Astrocyte of the spinal cord (primary cell): Measurements from ENCODE around the gene NTN1.

Experiments
- DNase-seq: peaks from one replicate; pipeline ENCODE4 v3.0.0; 2011; ENCODE audit warnings: low read depth, low spot score
- H3K4me3 ChIP-seq: 2 replicates; pipeline ENCODE4 v1.5.1; 2011; ENCODE audit warnings: low read depth, mild to moderate bottlenecking, low read length, moderate library complexity
- CTCF ChIP-seq: IDR thresholded peaks from 2 replicates; pipeline ENCODE4 v1.5.1; 2012; ENCODE audit warnings: low read depth, mild to moderate bottlenecking, low read length, inconsistent platforms
- in situ Hi-C: cut with HindIII; loops from 2 replicates; pipeline ENCODE4 v1.10.0; 2017; ENCODE audit warnings: low sequenced_read_pairs

Gene NTN1

GRCh38 chr17:9018726-9019125, 2.6 kb upstream of the NTN1 start:
- H3K4me3 ChIP-seq = no peak overlapping the region
- DNase-seq = no peak
- no peak for TF ChIP-seq CTCF
- in situ Hi-C loops = no loop called here

GRCh38 chr17:9020096-9020823, 1.1 kb upstream of the NTN1 start:
- no peak for DNase-seq
- in situ Hi-C loops = no loop called here
- no peak overlapping the region for H3K4me3 ChIP-seq
- TF ChIP-seq CTCF = no peak

GRCh38 chr17:9020824-9021157, 519 bp upstream of the NTN1 start:
- H3K4me3 ChIP-seq = peak overlapping the region; percentile 44

GRCh38 chr17:9021992-9022572, 772 bp downstream of the NTN1 start:
- DNase-seq = no peak
- in situ Hi-C loops = no loop called here
- TF ChIP-seq CTCF = no peak
- peak overlapping the region; percentile 37 for H3K4me3 ChIP-seq

More at GRCh38 chr17:9020824-9021157, 519 bp upstream of the NTN1 start:
- no peak for DNase-seq
- no peak for TF ChIP-seq CTCF
- in situ Hi-C loops = no loop called here

- in situ Hi-C loops = no loop called here
- TF ChIP-seq CTCF = no peak
- DNase-seq = peak; percentile 12
- H3K4me3 ChIP-seq = no peak overlapping the region
Measured at GRCh38 chr17:9022573-9023391, 1.5 kb downstream of the NTN1 start.

GRCh38 chr17:9023392-9024218, 2.3 kb downstream of the NTN1 start:
- TF ChIP-seq CTCF = no peak
- in situ Hi-C loops = no loop called here
- H3K4me3 ChIP-seq = no peak overlapping the region
- no peak for DNase-seq
